ENCODE measurements around the gene NRG3. TPM values are rescaled to one million over a fixed set of nuclear protein-coding genes. Genes with fewer than 3 reads are reported as not detected.

NRG3 gene
- total and polyA plus RNA-seq, 2 of the 8 experiments (the other 6 are each of a cell fraction or from before 2014, with no cell fraction given): 4.2 to 5.0 TPM

GRCh38 chr10:82685087-82685486 lies 810.1 kb downstream of the NRG3 start:
- H4K5ac ChIP-seq (ENCODE audit: insufficient read length, low read depth, low read length): no peak overlapping the region
- H3K9ac ChIP-seq (replicated peaks in 1 of 4; ENCODE audit: extremely low read depth in 1 of 4, low read depth in 3 of 4, low read length in 3 of 4): no peak overlapping the region
- no peak overlapping the region; the same call in 1 of the 2 replicates for H4K8ac ChIP-seq (ENCODE audit: extremely low read depth, insufficient read depth, low read length)
- no peak overlapping the region for H3K14ac ChIP-seq (ENCODE audit: insufficient read length)
- H3K4me1 ChIP-seq (replicated peaks in 1 of 4; ENCODE audit: control insufficient read depth in 3 of 4, insufficient read depth in 4 of 4, low read length in 3 of 4): no peaks in the 10 kb centered on the region
- H3K79me2 ChIP-seq (ENCODE audit: control insufficient read depth in 1 of 2, insufficient read depth in 2 of 2, low read length in 2 of 2): no peaks in the 10 kb centered on the region
- no peak overlapping the region for H3K4ac ChIP-seq (replicated peaks; ENCODE audit: insufficient read length, low read depth, low read length)
- no peaks in the 10 kb centered on the region for H3K9me3 ChIP-seq (ENCODE audit: insufficient read depth in 2 of 2, low read depth in 1 of 2, low read length in 1 of 2)
- no peaks in the 10 kb centered on the region for H3K79me1 ChIP-seq (ENCODE audit: low read depth, low read length)
- no peaks in the 10 kb centered on the region for H3K23me2 ChIP-seq (ENCODE audit: low read depth, low read length)
- WGBS, 2 experiments (ENCODE audit: extremely low coverage in 1 of 2, insufficient coverage in 1 of 2, insufficient read length in 1 of 2, insufficient replicate concordance in 2 of 2, low coverage in 1 of 2, low lambda C conversion rate in 2 of 2, missing lambda C conversion rate in 1 of 2): 93% methylated on average over 2 of the region's 2 CpGs; no CpG with 5 or more reads in 1 of the 2 experiments
- FAIRE-seq (no peak), DNase-seq (ENCODE audit: low read depth in 1 of 2, low spot score in 2 of 2) (no peak)
- H3K18ac ChIP-seq (ENCODE audit: extremely low read depth, low read length): no peak overlapping the region
- H3K4me3 ChIP-seq (ENCODE audit: extremely low read depth in 1 of 4, insufficient read depth in 2 of 4, low read depth in 3 of 4, low read length in 4 of 4): no peak overlapping the region
- H2BK20ac ChIP-seq (ENCODE audit: low read length): no peak overlapping the region
- H3K23ac ChIP-seq (ENCODE audit: insufficient read length): no peak overlapping the region
- H3K36me3 ChIP-seq (ENCODE audit: control insufficient read depth in 2 of 4, insufficient read depth in 4 of 4, low read length in 3 of 4): no peaks in the 10 kb centered on the region; a peak in 1 of 8 replicates
- ChIA-PET CTCF (ENCODE audit: partially characterized antibody) (interaction anchor here (1.2 kb wide), 1 partner anchor 9 kb away, joined by 5 read pairs; no protein-coding TSS in a partner anchor), POLR2A (ENCODE audit: partially characterized antibody) (no interaction called here)
- H3K27ac ChIP-seq (ENCODE audit: low read depth, low read length): no peak overlapping the region
- no peaks in the 10 kb centered on the region for H3K27me3 ChIP-seq (replicated peaks in 1 of 4; ENCODE audit: control insufficient read depth in 3 of 4, extremely low read depth in 1 of 4, insufficient read depth in 3 of 4, low read length in 3 of 4)
- H2BK5ac ChIP-seq (ENCODE audit: low read depth, low read length): no peak overlapping the region
- no peak overlapping the region for H4K91ac ChIP-seq (replicated peaks; ENCODE audit: insufficient read length, low read length)
- no peak overlapping the region for H2AK5ac ChIP-seq (ENCODE audit: low read depth, low read length)
- no peaks in the 10 kb centered on the region for H4K20me1 ChIP-seq (replicated peaks in 1 of 2; ENCODE audit: control insufficient read depth in 1 of 2, insufficient read depth in 2 of 2, low read length in 2 of 2)
- no peak overlapping the region for H3K56ac ChIP-seq (replicated peaks; ENCODE audit: insufficient read length, low read depth, low read length)
- no peak overlapping the region for H2BK120ac ChIP-seq (replicated peaks; ENCODE audit: low read depth, low read length)
- H3K4me2 ChIP-seq (ENCODE audit: insufficient read depth in 1 of 2, low read depth in 2 of 2, low read length in 2 of 2): no peak overlapping the region
- no peak overlapping the region for H2BK12ac ChIP-seq (ENCODE audit: low read depth, low read length)
- no peak overlapping the region for H2AFZ ChIP-seq (ENCODE audit: low read length)
- no peak overlapping the region for H2BK15ac ChIP-seq (ENCODE audit: low read length)
- TF ChIP-seq ASH2L (IDR thresholded peaks at IDR 0.05; ENCODE audit: low read length): no peak
- TF ChIP-seq TAF1 (IDR thresholded peaks at IDR 0.05; ENCODE audit: low read depth, low read length): no peak
- TF ChIP-seq CHD2 (IDR thresholded peaks at IDR 0.05; ENCODE audit: low read length): no peak
- no peak for TF ChIP-seq ZNF274 (IDR thresholded peaks at IDR 0.05; ENCODE audit: borderline replicate concordance, extremely low read depth, low read length)
- no peak for TF ChIP-seq NANOG (IDR thresholded peaks at IDR 0.05; ENCODE audit: insufficient read depth, low read depth, low read length, poor library complexity, severe bottlenecking)
- TF ChIP-seq KDM5A (IDR thresholded peaks at IDR 0.05; ENCODE audit: low read length): no peak
- TF ChIP-seq SP1 (IDR thresholded peaks at IDR 0.05; ENCODE audit: low read depth, low read length): no peak
- no peak for TF ChIP-seq MAX (IDR thresholded peaks at IDR 0.05)
- TF ChIP-seq KDM4A (IDR thresholded peaks at IDR 0.05; ENCODE audit: low read depth, low read length, severe bottlenecking): no peak
- no peak for TF ChIP-seq GTF2F1 (IDR thresholded peaks at IDR 0.05; ENCODE audit: borderline replicate concordance, low read depth, low read length)
- no peak for TF ChIP-seq BACH1 (IDR thresholded peaks at IDR 0.05; ENCODE audit: low read length)
- TF ChIP-seq JUND (IDR thresholded peaks at IDR 0.05; ENCODE audit: low read length): no peak
- TF ChIP-seq, protein P1, sequence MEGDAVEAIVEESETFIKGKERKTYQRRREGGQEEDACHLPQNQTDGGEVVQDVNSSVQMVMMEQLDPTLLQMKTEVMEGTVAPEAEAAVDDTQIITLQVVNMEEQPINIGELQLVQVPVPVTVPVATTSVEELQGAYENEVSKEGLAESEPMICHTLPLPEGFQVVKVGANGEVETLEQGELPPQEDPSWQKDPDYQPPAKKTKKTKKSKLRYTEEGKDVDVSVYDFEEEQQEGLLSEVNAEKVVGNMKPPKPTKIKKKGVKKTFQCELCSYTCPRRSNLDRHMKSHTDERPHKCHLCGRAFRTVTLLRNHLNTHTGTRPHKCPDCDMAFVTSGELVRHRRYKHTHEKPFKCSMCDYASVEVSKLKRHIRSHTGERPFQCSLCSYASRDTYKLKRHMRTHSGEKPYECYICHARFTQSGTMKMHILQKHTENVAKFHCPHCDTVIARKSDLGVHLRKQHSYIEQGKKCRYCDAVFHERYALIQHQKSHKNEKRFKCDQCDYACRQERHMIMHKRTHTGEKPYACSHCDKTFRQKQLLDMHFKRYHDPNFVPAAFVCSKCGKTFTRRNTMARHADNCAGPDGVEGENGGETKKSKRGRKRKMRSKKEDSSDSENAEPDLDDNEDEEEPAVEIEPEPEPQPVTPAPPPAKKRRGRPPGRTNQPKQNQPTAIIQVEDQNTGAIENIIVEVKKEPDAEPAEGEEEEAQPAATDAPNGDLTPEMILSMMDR (IDR thresholded peaks at IDR 0.05; ENCODE audit: control extremely low read depth in 1 of 3, insufficient read depth in 1 of 3, low read depth in 1 of 3, low read length in 3 of 3): no peak
